Measurements from ENCODE around the gene RPS6KA5.
"Not testable (repeated sequence)": the region's sequence is repeated elsewhere in the genome, so short reads cannot be mapped to it uniquely, and the experiment has no call there.

Gene RPS6KA5

GRCh38 chr14:91063119-91063518 is 2.7 kb upstream of the RPS6KA5 start:
- DNase-seq, result no peak

GRCh38 chr14:91062600-91062999 is 2.2 kb upstream of the RPS6KA5 start:
- DNase-seq, result no peak

GRCh38 chr14:91061056-91061887 is 831 bp upstream of the RPS6KA5 start:
- no peak for DNase-seq

GRCh38 chr14:91059576-91060350 is 678 bp downstream of the RPS6KA5 start:
- peak in 1 of 2 experiments; percentile 71 for DNase-seq

GRCh38 chr14:91058042-91058581 is 2.3 kb downstream of the RPS6KA5 start:
- no peak for DNase-seq

- no peak for DNase-seq
Measured at GRCh38 chr14:91056361-91056760, 4.1 kb downstream of the RPS6KA5 start.

- DNase-seq, result no peak
Measured at GRCh38 chr14:91055016-91055415, 5.4 kb downstream of the RPS6KA5 start.

- no peak for DNase-seq
Measured at GRCh38 chr14:91048676-91049075, 11.8 kb downstream of the RPS6KA5 start.

- DNase-seq, result no peak
Measured at GRCh38 chr14:91048265-91048664, 12.2 kb downstream of the RPS6KA5 start.

GRCh38 chr14:91047174-91047753 is 13.2 kb downstream of the RPS6KA5 start:
- no peak for DNase-seq

GRCh38 chr14:91046488-91047072 is 13.9 kb downstream of the RPS6KA5 start:
- DNase-seq, result no peak

GRCh38 chr14:91041450-91041849 is 19.0 kb downstream of the RPS6KA5 start:
- peak; percentile 78 to 84 for DNase-seq

GRCh38 chr14:91040545-91040944 is 19.9 kb downstream of the RPS6KA5 start:
- no peak for DNase-seq

- DNase-seq, result no peak
Measured at GRCh38 chr14:91038439-91038838, 22.0 kb downstream of the RPS6KA5 start.

GRCh38 chr14:91036741-91037469 is 23.5 kb downstream of the RPS6KA5 start:
- no peak for DNase-seq

- DNase-seq, result no peak
Measured at GRCh38 chr14:91035855-91036254, 24.6 kb downstream of the RPS6KA5 start.

- not testable (repeated sequence) for DNase-seq
Measured at GRCh38 chr14:91034379-91034778, 26.1 kb downstream of the RPS6KA5 start.

GRCh38 chr14:91032248-91032647 is 28.2 kb downstream of the RPS6KA5 start:
- DNase-seq, result no peak

- DNase-seq, result no peak
Measured at GRCh38 chr14:91031666-91032065, 28.8 kb downstream of the RPS6KA5 start.

GRCh38 chr14:91029456-91030217 is 30.8 kb downstream of the RPS6KA5 start:
- no peak for DNase-seq

GRCh38 chr14:91027561-91027960 is 32.9 kb downstream of the RPS6KA5 start:
- DNase-seq, result no peak
